Keratinocyte (primary cell): Measurements from ENCODE around the gene TEX26.

Experiments
- CTCF ChIP-seq, 3 experiments: IDR thresholded peaks in 1 of 3; conservative IDR thresholded peaks in 1 of 3; optimal IDR thresholded peaks in 1 of 3; 2 replicates in 2 of 3; 3 replicates in 1 of 3; pipeline versions ENCODE3 to v1.5.1; 2011; ENCODE audit warnings: low read length in 3 of 3, mild to moderate bottlenecking in 3 of 3, moderate library complexity in 2 of 3, control low read depth in 1 of 3, inconsistent platforms in 1 of 3; ENCODE audit not compliant: insufficient read depth in 2 of 3; ENCODE audit errors: extremely low read depth in 1 of 3
- EZH2 ChIP-seq: IDR thresholded peaks from one replicate; pipeline ENCODE4 v1.6.1; 2012; ENCODE audit warnings: inconsistent platforms, mild to moderate bottlenecking, low read length, moderate library complexity

GRCh38 chr13:31012655-31013024 is 80.2 kb downstream of the TEX26 start:
- TF ChIP-seq CTCF (optimal IDR thresholded peaks at IDR 0.05 in 1 of 3, IDR thresholded peaks at IDR 0.05 in 1 of 3, conservative IDR thresholded peaks at IDR 0.05 in 1 of 3; ENCODE audit: extremely low read depth in 1 of 3, insufficient read depth in 2 of 3, low read length in 3 of 3) = peak; percentile 16 to 38 (median 21)
- no peak for TF ChIP-seq EZH2
